Neural cell (in vitro differentiated cells): Measurements from ENCODE around the gene COQ4. TPM values are rescaled to one million over a fixed set of nuclear protein-coding genes. Genes with fewer than 3 reads are reported as not detected.

ENCODE experiments used
- H2AFZ ChIP-seq: fragments of 200-600, 300-800 bp; sonication (generic), shearing (Covaris generic); 2 replicates; pipeline ENCODE4 v1.6.0; 2014; ENCODE audit warnings: low read depth, mild to moderate bottlenecking, antibody characterized with exemption, low read length, moderate library complexity
- H3F3A ChIP-seq: fragments of 200-600 bp; shearing (Covaris generic); 2 replicates; pipeline ENCODE4 v1.6.1; 2016; ENCODE audit warnings: mild to moderate bottlenecking, moderate library complexity, mixed read lengths, antibody characterized with exemption, low read length; ENCODE audit not compliant: insufficient read depth, poor library complexity, severe bottlenecking
- H3K27ac ChIP-seq: fragments of 200-600, 300-800 bp; sonication (generic), shearing (Covaris generic); 2 replicates; pipeline ENCODE4 v1.5.1; 2014; ENCODE audit warnings: mild to moderate bottlenecking, low read length, moderate library complexity
- H3K27me3 ChIP-seq: fragments of 300-800, 200-600 bp; sonication (generic), shearing (Covaris generic); 2 replicates; pipeline ENCODE4 v1.6.0; 2014; ENCODE audit warnings: mild to moderate bottlenecking, low read depth, low read length, moderate library complexity; ENCODE audit not compliant: insufficient read depth
- H3K36me3 ChIP-seq: fragments of 300-800, 200-600 bp; sonication (generic), shearing (Covaris generic); 2 replicates; pipeline ENCODE4 v1.5.1; 2014; ENCODE audit warnings: mild to moderate bottlenecking, antibody characterized with exemption, low read length, moderate library complexity; ENCODE audit not compliant: insufficient read depth
- H3K4me2 ChIP-seq: fragments of 300-800, 200-600 bp; sonication (generic), shearing (Covaris generic); 2 replicates; pipeline ENCODE4 v1.6.0; 2014; ENCODE audit warnings: mild to moderate bottlenecking, low read length
- H3K4me3 ChIP-seq: fragments of 300-800, 200-600 bp; sonication (generic), shearing (Covaris generic); 2 replicates; pipeline ENCODE4 v1.5.1; 2014; ENCODE audit warnings: mild to moderate bottlenecking, low read length, moderate library complexity
- H3K79me2 ChIP-seq: fragments of 200-600 bp; shearing (Covaris generic); replicated peaks from 2 replicates; pipeline ENCODE4 v1.6.0; 2014; ENCODE audit warnings: mild to moderate bottlenecking, low read length, moderate library complexity; ENCODE audit not compliant: insufficient read depth
- H3K9ac ChIP-seq: fragments of 300-800, 200-600 bp; sonication (generic), shearing (Covaris generic); 2 replicates; pipeline ENCODE4 v1.6.1; 2016; ENCODE audit warnings: mild to moderate bottlenecking, low read length, mixed read lengths
- H3K9me2 ChIP-seq: fragments of 200-600 bp; shearing (Covaris generic); 2 replicates; pipeline ENCODE4 v1.6.1; 2016; ENCODE audit warnings: mild to moderate bottlenecking, low read length, mixed read lengths; ENCODE audit not compliant: insufficient read depth
- H3K9me3 ChIP-seq: fragments of 200-600, 300-800 bp; sonication (generic), shearing (Covaris generic); 2 replicates; pipeline ENCODE4 v1.6.1; 2016; ENCODE audit warnings: mild to moderate bottlenecking, mixed run types, low read length, moderate library complexity, mixed read lengths
- H4K20me1 ChIP-seq: fragments of 200-600 bp; shearing (Covaris generic); 2 replicates; pipeline ENCODE4 v1.6.1; 2016; ENCODE audit warnings: mild to moderate bottlenecking, mixed run types; ENCODE audit not compliant: insufficient read depth
- CTCF ChIP-seq: fragments of 450-650 bp; IDR thresholded peaks from 2 replicates; pipeline ENCODE4 v1.5.1; 2014; ENCODE audit warnings: antibody characterized with exemption, mild to moderate bottlenecking, moderate library complexity; ENCODE audit not compliant: poor library complexity, severe bottlenecking
- EP300 ChIP-seq: fragments of 450-650 bp; conservative IDR thresholded peaks from 2 replicates; pipeline ENCODE4 v1.6.1; 2014; ENCODE audit warnings: antibody characterized with exemption, mild to moderate bottlenecking, moderate library complexity; ENCODE audit not compliant: poor library complexity, severe bottlenecking
- EZH2 ChIP-seq: fragments of 200-600, 300-800 bp; shearing (Covaris generic), sonication (generic); IDR thresholded peaks from 2 replicates; pipeline ENCODE4 v1.6.1; 2014; ENCODE audit warnings: antibody characterized with exemption, low read length, borderline replicate concordance, mild to moderate bottlenecking; ENCODE audit not compliant: insufficient read depth, poor library complexity, severe bottlenecking
- MXI1 ChIP-seq: fragments of 450-650 bp; conservative IDR thresholded peaks from 2 replicates; pipeline ENCODE4 v1.6.1; 2014; ENCODE audit warnings: antibody characterized with exemption, mild to moderate bottlenecking; ENCODE audit not compliant: poor library complexity, severe bottlenecking
- POLR2AphosphoS5 ChIP-seq: IDR thresholded peaks from 2 replicates; pipeline ENCODE4 v1.6.1; 2012
- RAD21 ChIP-seq: fragments of 450-650 bp; conservative IDR thresholded peaks from 2 replicates; pipeline ENCODE4 v1.6.1; 2014; ENCODE audit warnings: antibody characterized with exemption, mild to moderate bottlenecking, moderate library complexity
- REST ChIP-seq: IDR thresholded peaks from 2 replicates; pipeline ENCODE4 v1.6.1; 2012; ENCODE audit warnings: borderline replicate concordance
- SMC3 ChIP-seq: fragments of 450-650 bp; conservative IDR thresholded peaks from 2 replicates; pipeline ENCODE4 v1.6.1; 2014; ENCODE audit warnings: antibody characterized with exemption, mild to moderate bottlenecking, moderate library complexity; ENCODE audit not compliant: poor library complexity
- TAF1 ChIP-seq: IDR thresholded peaks from 2 replicates; pipeline ENCODE4 v1.6.1; 2012; ENCODE audit warnings: low read depth
- polyA plus RNA-seq: library from polyadenylated mRNA; depleted of rRNA; stranded (reverse); fragments of >200 nt; gene quantifications from 2 replicates; pipeline ENCODE4 v1.2.3, GENCODE V29; 2014

The COQ4 gene
- polyA plus RNA-seq, 1 donor from 2014 or later, result 108 TPM

GRCh38 chr9:128293091-128293490 is 29.5 kb upstream of the COQ4 start:
- Histone ChIP-seq H2AFZ (no peak overlapping the region), H3F3A (no peaks in the 10 kb centered on the region), H3K27me3 (no peaks in the 10 kb centered on the region), H3K9me3 (no peaks in the 10 kb centered on the region), H3K4me2 (no peak overlapping the region), H3K9me2 (no peaks in the 10 kb centered on the region), H3K9ac (no peak overlapping the region), H3K36me3 (peaks cover 4% of the 10 kb centered on the region), H3K4me3 (no peak overlapping the region), H3K27ac (no peak overlapping the region), H3K79me2 (no peaks in the 10 kb centered on the region), H4K20me1 (no peaks in the 10 kb centered on the region)
- TF ChIP-seq CTCF (no peak), EZH2 (no peak), EP300 (no peak), MXI1 (no peak), POLR2AphosphoS5 (no peak), TAF1 (no peak), SMC3 (no peak), RAD21 (no peak), REST (no peak)

- no peaks in the 10 kb centered on the region for H3K27me3 ChIP-seq
- H4K20me1 ChIP-seq, result no peaks in the 10 kb centered on the region
- no peaks in the 10 kb centered on the region for H3K9me2 ChIP-seq
- no peak overlapping the region for H2AFZ ChIP-seq
- no peaks in the 10 kb centered on the region for H3K36me3 ChIP-seq
- no peak overlapping the region for H3K9ac ChIP-seq
- H3K79me2 ChIP-seq, result no peaks in the 10 kb centered on the region
- no peaks in the 10 kb centered on the region for H3K9me3 ChIP-seq
- no peaks in the 10 kb centered on the region for H3F3A ChIP-seq
- H3K4me3 ChIP-seq, result no peak overlapping the region
- TF ChIP-seq SMC3 (no peak), RAD21 (no peak), TAF1 (no peak), POLR2AphosphoS5 (no peak), MXI1 (no peak), CTCF (no peak), REST (no peak), EZH2 (no peak), EP300 (no peak)
- H3K27ac ChIP-seq, result no peak overlapping the region
- H3K4me2 ChIP-seq, result no peak overlapping the region
These were observed 28.5 kb upstream of the COQ4 start for GRCh38 chr9:128294142-128294541.
